Measurements from ENCODE around the gene EVC.

DNA sequence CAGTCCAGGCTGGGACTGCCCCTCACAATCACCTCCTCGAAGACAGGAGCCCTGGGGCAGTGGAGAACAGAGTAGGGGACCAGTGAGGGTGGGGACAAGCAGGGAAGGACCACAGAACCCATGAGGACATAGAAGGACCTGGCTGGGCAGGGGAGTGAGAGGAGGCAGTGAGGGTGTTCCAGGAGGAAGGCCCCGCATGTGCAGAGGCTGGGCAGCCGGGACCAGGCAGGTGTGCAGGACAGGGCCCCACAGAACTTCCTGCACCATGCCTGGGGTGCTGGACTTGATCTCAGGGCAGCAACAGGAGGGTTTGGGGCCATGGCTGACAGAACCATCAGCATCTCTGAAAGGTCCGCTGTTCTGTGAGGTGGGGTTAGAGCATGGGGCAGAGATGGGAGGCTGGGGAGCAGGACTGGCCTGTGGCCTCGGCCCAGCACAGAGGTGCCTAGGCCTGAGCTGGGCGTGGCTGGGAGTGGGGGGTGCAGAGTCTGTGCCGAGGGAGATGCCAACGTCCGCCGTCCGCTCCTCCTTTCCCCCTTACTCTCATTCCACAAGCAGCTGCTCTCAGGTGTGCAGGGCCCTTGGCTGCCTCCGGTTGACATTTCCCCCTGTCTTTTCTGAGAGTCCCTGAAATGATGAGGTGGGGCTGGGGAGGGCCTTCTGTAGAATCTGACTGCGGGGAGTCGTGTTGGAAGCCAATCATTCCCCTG, 40.8 kb downstream of the EVC start:
- TF ChIP-seq, protein P1, sequence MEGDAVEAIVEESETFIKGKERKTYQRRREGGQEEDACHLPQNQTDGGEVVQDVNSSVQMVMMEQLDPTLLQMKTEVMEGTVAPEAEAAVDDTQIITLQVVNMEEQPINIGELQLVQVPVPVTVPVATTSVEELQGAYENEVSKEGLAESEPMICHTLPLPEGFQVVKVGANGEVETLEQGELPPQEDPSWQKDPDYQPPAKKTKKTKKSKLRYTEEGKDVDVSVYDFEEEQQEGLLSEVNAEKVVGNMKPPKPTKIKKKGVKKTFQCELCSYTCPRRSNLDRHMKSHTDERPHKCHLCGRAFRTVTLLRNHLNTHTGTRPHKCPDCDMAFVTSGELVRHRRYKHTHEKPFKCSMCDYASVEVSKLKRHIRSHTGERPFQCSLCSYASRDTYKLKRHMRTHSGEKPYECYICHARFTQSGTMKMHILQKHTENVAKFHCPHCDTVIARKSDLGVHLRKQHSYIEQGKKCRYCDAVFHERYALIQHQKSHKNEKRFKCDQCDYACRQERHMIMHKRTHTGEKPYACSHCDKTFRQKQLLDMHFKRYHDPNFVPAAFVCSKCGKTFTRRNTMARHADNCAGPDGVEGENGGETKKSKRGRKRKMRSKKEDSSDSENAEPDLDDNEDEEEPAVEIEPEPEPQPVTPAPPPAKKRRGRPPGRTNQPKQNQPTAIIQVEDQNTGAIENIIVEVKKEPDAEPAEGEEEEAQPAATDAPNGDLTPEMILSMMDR (conservative IDR thresholded peaks at IDR 0.05; ENCODE audit: low read depth, low read length): no peak
- no peak for TF ChIP-seq EZH2 (IDR thresholded peaks at IDR 0.05; ENCODE audit: borderline replicate concordance, low read depth, low read length, poor library complexity, severe bottlenecking)
